ENCODE results near the gene SFTA2. TPM values are rescaled to one million over a fixed set of nuclear protein-coding genes. Genes with fewer than 3 reads are reported as not detected.

The SFTA2 gene
- total RNA-seq, 1 experiment from 2014 or later = not detected

DNA sequence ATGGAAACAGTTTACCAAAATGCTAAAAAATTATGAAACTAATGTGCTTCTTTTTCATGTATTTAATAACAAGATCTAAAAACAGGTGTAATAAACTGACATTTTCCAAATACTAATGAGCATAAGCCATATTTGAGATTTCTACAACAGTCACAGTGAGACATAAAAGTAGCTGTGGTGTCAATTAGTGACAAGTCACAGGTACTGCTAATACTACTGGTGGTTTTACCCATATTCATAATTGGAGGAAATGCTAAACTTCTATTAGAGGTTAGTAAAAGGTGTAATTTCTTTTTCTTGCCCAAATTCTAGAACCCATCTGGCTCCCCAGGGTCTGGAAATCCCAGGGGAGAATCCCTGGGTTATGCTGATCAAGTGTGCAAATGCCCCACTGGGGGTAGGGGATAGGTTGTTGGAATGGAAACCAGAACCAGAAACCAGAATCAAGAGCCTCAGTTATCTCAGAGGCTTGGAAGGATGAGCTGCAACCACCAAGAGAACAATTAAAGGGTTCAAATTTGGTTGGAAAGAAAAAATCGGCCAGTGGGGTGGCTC lies 31.0 kb downstream of the SFTA2 start:
- ChIA-PET CTCF (no interaction called here), POLR2A (no interaction called here), RAD21 (ENCODE audit: low non-redundant PET in 1 of 2, low total read pairs in 2 of 2, uncharacterized antibody in 2 of 2, unreplicated experiment in 2 of 2) (interaction anchor here in 1 of 2 experiments (0.7 kb wide), 1 partner anchor 18 kb away, joined by 3 read pairs; no protein-coding TSS in a partner anchor)
- no peak overlapping the region for H3K4me3 ChIP-seq (replicated peaks in 1 of 2; ENCODE audit: low read depth in 1 of 2, low read length in 2 of 2)
- H3K9me2 ChIP-seq (ENCODE audit: insufficient read depth) = no peaks in the 10 kb centered on the region
- DNase-seq (ENCODE audit: low read depth, low spot score) (no peak), ATAC-seq (no peak)
- no peaks in the 10 kb centered on the region for H3K27me3 ChIP-seq (ENCODE audit: insufficient read depth, low read length)
- no peak overlapping the region for H3K9ac ChIP-seq (ENCODE audit: low read length)
- no peak overlapping the region for H3K27ac ChIP-seq (ENCODE audit: low read depth, low read length)
- H3K9me3 ChIP-seq (ENCODE audit: control insufficient read depth in 1 of 2, insufficient read depth in 1 of 2, low read depth in 1 of 2, low read length in 2 of 2) = no peaks in the 10 kb centered on the region
- no peaks in the 10 kb centered on the region for H3K79me2 ChIP-seq (ENCODE audit: insufficient read depth, low read length)
- no peak overlapping the region for H3K4me2 ChIP-seq (ENCODE audit: low read length)
- no peaks in the 10 kb centered on the region for H3K4me1 ChIP-seq (ENCODE audit: control insufficient read depth in 1 of 2, insufficient read depth in 2 of 2, low read length in 2 of 2)
- BruUV-seq (replicated peaks) = no TSS peak
- intact Hi-C loops (cut with micrococcal nuclease) = no loop called here
- no peaks in the 10 kb centered on the region for H4K20me1 ChIP-seq (ENCODE audit: insufficient read depth)
- no peak overlapping the region for H2AFZ ChIP-seq (ENCODE audit: low read depth, low read length, poor library complexity, severe bottlenecking)
- TF ChIP-seq, protein P1, sequence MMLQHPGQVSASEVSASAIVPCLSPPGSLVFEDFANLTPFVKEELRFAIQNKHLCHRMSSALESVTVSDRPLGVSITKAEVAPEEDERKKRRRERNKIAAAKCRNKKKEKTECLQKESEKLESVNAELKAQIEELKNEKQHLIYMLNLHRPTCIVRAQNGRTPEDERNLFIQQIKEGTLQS (IDR thresholded peaks at IDR 0.05) = no peak
- TF ChIP-seq EZH2phosphoT487 (IDR thresholded peaks at IDR 0.05; ENCODE audit: borderline replicate concordance) (no peak), YY1 (IDR thresholded peaks at IDR 0.05; ENCODE audit: extremely low read depth, insufficient replicate concordance, low read depth, low read length) (no peak), ZNF274 (IDR thresholded peaks at IDR 0.05; ENCODE audit: low read depth, low read length) (no peak), SIN3A (IDR thresholded peaks at IDR 0.05; ENCODE audit: low read depth) (no peak), CBX3 (IDR thresholded peaks at IDR 0.05; ENCODE audit: low read depth) (no peak), MAX (IDR thresholded peaks at IDR 0.05) (no peak)
- peaks cover 22 to 25% of the 10 kb centered on the region in 2 experiments; a peak in 3 of 4 replicates for H3K36me3 ChIP-seq (ENCODE audit: control insufficient read depth in 1 of 2, insufficient read depth in 2 of 2, low read length in 2 of 2)

- H3K36me3 ChIP-seq (ENCODE audit: control insufficient read depth in 1 of 2, insufficient read depth in 2 of 2, low read length in 2 of 2) = peaks cover 31 to 37% of the 10 kb centered on the region in 2 experiments; a peak in 3 of 4 replicates
- ChIA-PET RAD21 (ENCODE audit: low non-redundant PET in 1 of 2, low total read pairs in 2 of 2, uncharacterized antibody in 2 of 2, unreplicated experiment in 2 of 2) (no interaction called here), POLR2A (interaction anchor here (0.8 kb wide), 1 partner anchor 9 kb away, joined by 3 read pairs; no protein-coding TSS in a partner anchor), CTCF (no interaction called here)
- H3K27ac ChIP-seq (ENCODE audit: low read depth, low read length) = no peak overlapping the region
- no peaks in the 10 kb centered on the region for H3K4me1 ChIP-seq (ENCODE audit: control insufficient read depth in 1 of 2, insufficient read depth in 2 of 2, low read length in 2 of 2)
- intact Hi-C loops (cut with micrococcal nuclease) = no loop called here
- H2AFZ ChIP-seq (ENCODE audit: low read depth, low read length, poor library complexity, severe bottlenecking) = no peak overlapping the region
- BruUV-seq (replicated peaks) = no TSS peak
- no peak for TF ChIP-seq CBX3 (IDR thresholded peaks at IDR 0.05; ENCODE audit: low read depth)
- TF ChIP-seq ZFX (IDR thresholded peaks at IDR 0.05) = no peak
- no peak for TF ChIP-seq EGR1 (IDR thresholded peaks at IDR 0.05; ENCODE audit: low read depth)
- no peak for TF ChIP-seq RAD21 (IDR thresholded peaks at IDR 0.05; ENCODE audit: low read depth)
- TF ChIP-seq YY1 (IDR thresholded peaks at IDR 0.05; ENCODE audit: extremely low read depth, insufficient replicate concordance, low read depth, low read length) = no peak
- no peak for TF ChIP-seq SP1 (IDR thresholded peaks at IDR 0.05; ENCODE audit: low read depth)
- TF ChIP-seq REST (IDR thresholded peaks at IDR 0.05; ENCODE audit: low read depth) = no peak
- no peaks in the 10 kb centered on the region for H3K9me3 ChIP-seq (ENCODE audit: control insufficient read depth in 1 of 2, insufficient read depth in 1 of 2, low read depth in 1 of 2, low read length in 2 of 2)
- no peaks in the 10 kb centered on the region for H3K79me2 ChIP-seq (ENCODE audit: insufficient read depth, low read length)
- no peak overlapping the region for H3K9ac ChIP-seq (ENCODE audit: low read length)
- ATAC-seq (no peak), DNase-seq (ENCODE audit: low read depth, low spot score) (no peak)
- H3K4me3 ChIP-seq (replicated peaks in 1 of 2; ENCODE audit: low read depth in 1 of 2, low read length in 2 of 2) = no peak overlapping the region
- no peaks in the 10 kb centered on the region for H4K20me1 ChIP-seq (ENCODE audit: insufficient read depth)
- H3K9me2 ChIP-seq (ENCODE audit: insufficient read depth) = no peaks in the 10 kb centered on the region
- no peak overlapping the region for H3K4me2 ChIP-seq (ENCODE audit: low read length)
- H3K27me3 ChIP-seq (ENCODE audit: insufficient read depth, low read length) = no peaks in the 10 kb centered on the region
These were observed 33.1 kb downstream of the SFTA2 start for GRCh38 chr6:30898750-30899360.
